Measurements from ENCODE around the gene NSF. TPM values are rescaled to one million over a fixed set of nuclear protein-coding genes. Genes with fewer than 3 reads are reported as not detected.
"Not testable (repeated sequence)": the region's sequence is repeated elsewhere in the genome, so short reads cannot be mapped to it uniquely, and the experiment has no call there.

NSF gene
- total RNA-seq, 4 donors from 2014 or later = 21.0 to 33.7 (median 28.0) TPM

DNA sequence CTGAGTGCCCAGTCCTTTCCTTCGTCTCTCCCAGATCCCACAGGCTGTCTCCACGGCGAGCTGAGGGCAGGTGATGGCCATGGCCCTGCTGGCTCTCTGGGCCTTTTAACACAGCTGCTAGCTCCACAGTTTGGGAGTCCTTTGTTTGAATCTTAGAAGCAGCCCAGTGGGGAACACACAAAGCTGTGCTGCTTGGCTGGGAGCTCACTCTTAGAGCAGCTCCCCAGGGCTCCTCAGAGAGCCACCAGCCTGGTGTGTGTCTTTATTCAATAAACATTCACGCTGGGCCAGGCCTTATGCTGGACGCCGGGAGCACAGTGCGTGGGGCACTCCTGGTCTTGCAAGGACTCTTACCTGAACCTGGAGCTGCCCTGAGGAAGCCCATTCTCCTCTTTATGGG is 198.3 kb downstream of the NSF start:
- intact Hi-C loops (cut with DNase I; ENCODE audit: low total_unique reads) = no loop called here
- no peak for DNase-seq (ENCODE audit: low spot score in 2 of 2)
- no peak overlapping the region for H3K4me3 ChIP-seq (ENCODE audit: low read depth, poor library complexity, severe bottlenecking)
- TF ChIP-seq, protein P1, sequence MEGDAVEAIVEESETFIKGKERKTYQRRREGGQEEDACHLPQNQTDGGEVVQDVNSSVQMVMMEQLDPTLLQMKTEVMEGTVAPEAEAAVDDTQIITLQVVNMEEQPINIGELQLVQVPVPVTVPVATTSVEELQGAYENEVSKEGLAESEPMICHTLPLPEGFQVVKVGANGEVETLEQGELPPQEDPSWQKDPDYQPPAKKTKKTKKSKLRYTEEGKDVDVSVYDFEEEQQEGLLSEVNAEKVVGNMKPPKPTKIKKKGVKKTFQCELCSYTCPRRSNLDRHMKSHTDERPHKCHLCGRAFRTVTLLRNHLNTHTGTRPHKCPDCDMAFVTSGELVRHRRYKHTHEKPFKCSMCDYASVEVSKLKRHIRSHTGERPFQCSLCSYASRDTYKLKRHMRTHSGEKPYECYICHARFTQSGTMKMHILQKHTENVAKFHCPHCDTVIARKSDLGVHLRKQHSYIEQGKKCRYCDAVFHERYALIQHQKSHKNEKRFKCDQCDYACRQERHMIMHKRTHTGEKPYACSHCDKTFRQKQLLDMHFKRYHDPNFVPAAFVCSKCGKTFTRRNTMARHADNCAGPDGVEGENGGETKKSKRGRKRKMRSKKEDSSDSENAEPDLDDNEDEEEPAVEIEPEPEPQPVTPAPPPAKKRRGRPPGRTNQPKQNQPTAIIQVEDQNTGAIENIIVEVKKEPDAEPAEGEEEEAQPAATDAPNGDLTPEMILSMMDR (IDR thresholded peaks at IDR 0.05) = no peak
- TF ChIP-seq POLR2A (IDR thresholded peaks at IDR 0.05) = no peak
- WGBS, 2 donors = 93 to 95% methylated on average over 3 to 7 of the region's 7 CpGs

GRCh38 chr17:46789610-46790009 is 199.1 kb downstream of the NSF start:
- TF ChIP-seq, protein P1 (IDR thresholded peaks at IDR 0.05) = no peak
- TF ChIP-seq POLR2A (IDR thresholded peaks at IDR 0.05) = no peak
- no peak for DNase-seq (ENCODE audit: low spot score in 2 of 2)
- H3K4me3 ChIP-seq (ENCODE audit: low read depth, poor library complexity, severe bottlenecking) = no peak overlapping the region
- WGBS, 2 donors = 50 to 64% methylated on average over 8 of the region's 8 CpGs
- intact Hi-C loops (cut with DNase I; ENCODE audit: low total_unique reads) = no loop called here

DNA sequence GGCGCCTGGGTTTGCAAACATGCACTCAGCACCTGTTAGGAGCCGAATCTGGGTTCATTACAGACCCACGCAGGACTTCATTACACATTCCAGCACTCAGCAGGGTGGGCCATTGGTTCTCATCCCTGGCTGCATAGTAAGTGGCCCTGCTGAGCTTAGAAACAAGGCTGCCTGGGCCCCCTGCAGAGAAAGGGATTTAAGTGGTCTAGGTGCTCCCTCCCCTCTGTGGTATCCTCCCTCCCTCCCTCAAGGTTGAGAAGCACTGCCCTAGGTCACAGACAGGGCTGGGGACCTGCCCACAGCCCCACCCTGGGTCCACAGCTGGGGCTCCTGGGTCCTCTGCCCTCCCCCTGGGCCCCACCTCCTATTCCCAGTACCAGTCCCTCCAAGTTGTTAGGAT is 199.7 kb downstream of the NSF start:
- no peak for DNase-seq (ENCODE audit: low spot score in 2 of 2)
- intact Hi-C loops (cut with DNase I; ENCODE audit: low total_unique reads) = no loop called here
- no peak overlapping the region for H3K4me3 ChIP-seq (ENCODE audit: low read depth, poor library complexity, severe bottlenecking)
- WGBS, 2 donors = 45 to 53% methylated on average over 3 of the region's 3 CpGs
- no peak for TF ChIP-seq POLR2A (IDR thresholded peaks at IDR 0.05)
- TF ChIP-seq, protein P1 (IDR thresholded peaks at IDR 0.05) = no peak

DNA sequence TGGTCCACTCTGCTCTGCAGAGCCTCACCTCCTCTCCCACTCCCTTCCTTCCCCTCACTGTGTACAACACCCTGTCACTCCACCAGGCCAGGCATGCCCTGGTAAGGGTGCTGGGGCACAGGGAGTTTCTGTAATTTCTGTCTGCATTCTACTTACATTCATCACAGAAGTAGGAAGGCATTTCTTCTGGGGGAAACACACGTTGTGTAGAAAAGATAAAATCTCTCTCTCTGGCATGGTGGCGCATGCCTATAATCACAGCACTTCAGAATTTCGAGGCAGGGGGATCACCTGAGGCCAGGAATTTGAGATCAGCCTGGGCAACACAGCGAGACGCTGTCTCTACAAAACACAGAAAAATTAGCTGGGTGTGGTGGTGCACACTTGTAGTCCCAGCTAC is 201.1 kb downstream of the NSF start:
- TF ChIP-seq POLR2A (IDR thresholded peaks at IDR 0.05) = no peak
- TF ChIP-seq, protein P1 (IDR thresholded peaks at IDR 0.05) = no peak
- DNase-seq (ENCODE audit: low spot score in 2 of 2) = no peak
- no peak overlapping the region for H3K4me3 ChIP-seq (ENCODE audit: low read depth, poor library complexity, severe bottlenecking)
- intact Hi-C loops (cut with DNase I; ENCODE audit: low total_unique reads) = no loop called here
- 53 to 57% methylated on average over 5 of the region's 5 CpGs for WGBS, 2 donors

DNA sequence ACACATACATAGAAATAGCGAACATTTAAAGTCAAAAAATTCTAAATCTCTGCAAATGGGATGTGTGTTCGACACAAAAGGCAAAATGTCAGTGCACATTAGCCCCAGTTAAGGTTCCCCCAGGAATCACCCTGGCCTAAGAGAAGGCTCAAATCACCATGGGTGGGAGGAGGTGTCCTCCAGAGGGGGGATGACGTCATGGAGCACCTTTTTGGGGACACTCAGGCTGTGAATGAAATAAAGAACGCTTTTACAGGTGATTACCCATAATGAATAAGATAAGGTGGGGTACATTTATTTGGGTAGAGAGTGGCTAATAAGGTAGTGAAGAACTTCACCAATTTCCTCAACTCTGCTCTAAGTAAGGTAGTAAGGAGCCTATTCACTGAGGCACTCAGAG is 201.6 kb downstream of the NSF start:
- H3K4me3 ChIP-seq (ENCODE audit: low read depth, poor library complexity, severe bottlenecking) = no peak overlapping the region
- intact Hi-C loops (cut with DNase I; ENCODE audit: low total_unique reads) = no loop called here
- no peak for TF ChIP-seq POLR2A (IDR thresholded peaks at IDR 0.05)
- TF ChIP-seq, protein P1 (IDR thresholded peaks at IDR 0.05) = no peak
- no peak for DNase-seq (ENCODE audit: low spot score in 2 of 2)
- 82 to 84% methylated on average over 4 of the region's 4 CpGs for WGBS, 2 donors

- H3K4me3 ChIP-seq (ENCODE audit: low read depth, poor library complexity, severe bottlenecking); DNase-seq (ENCODE audit: low spot score in 2 of 2); intact Hi-C loops (cut with DNase I; ENCODE audit: low total_unique reads): not testable (repeated sequence)
- WGBS, 2 donors = 88 to 95% methylated on average over 6 of the region's 6 CpGs
Measured at GRCh38 chr17:46793023-46793422, 202.6 kb downstream of the NSF start.
